ENCODE results near the gene SELP. TPM values are rescaled to one million over a fixed set of nuclear protein-coding genes. Genes with fewer than 3 reads are reported as not detected.

SELP gene
- total and polyA plus RNA-seq, 2 of the 13 experiments (the other 11 are each of a cell fraction or from before 2014, with no cell fraction given), result 0.11 TPM; not detected in 1

- TF ChIP-seq ZNF18 (CRISPR knock-in tag; IDR thresholded peaks at IDR 0.05; ENCODE audit: insufficient replicate concordance), result no peak
- peak; percentile 58; the same call in 1 of the 2 replicates for TF ChIP-seq ZNF264 (CRISPR knock-in tag; IDR thresholded peaks at IDR 0.05)
- TF ChIP-seq HDAC1 (CRISPR knock-in tag; IDR thresholded peaks at IDR 0.05), result 0 out of 2 replicates have a peak, but pooled peaks have one; percentile 10
- TF ChIP-seq CERS6 (CRISPR knock-in tag; IDR thresholded peaks at IDR 0.05), result no peak
- no peak for TF ChIP-seq POLR2A (IDR thresholded peaks at IDR 0.05; ENCODE audit: insufficient read depth in 1 of 2, low read depth in 2 of 2, low read length in 2 of 2)
- TF ChIP-seq KDM5A (IDR thresholded peaks at IDR 0.05; ENCODE audit: borderline replicate concordance, low read length), result no peak
- TF ChIP-seq NCOR1 (IDR thresholded peaks at IDR 0.05; ENCODE audit: borderline replicate concordance, low read length), result peak; percentile 91
- TF ChIP-seq ZNF678 (CRISPR knock-in tag; IDR thresholded peaks at IDR 0.05), result no peak
- no peak for TF ChIP-seq PBX3 (CRISPR knock-in tag; IDR thresholded peaks at IDR 0.05; ENCODE audit: borderline replicate concordance)
- TF ChIP-seq TCF7 (IDR thresholded peaks at IDR 0.05; ENCODE audit: low read depth), result no peak
- TF ChIP-seq ZSCAN9 (CRISPR knock-in tag; IDR thresholded peaks at IDR 0.05; ENCODE audit: borderline replicate concordance), result peak; percentile 52; the same call in 1 of the 2 replicates
- TF ChIP-seq ARID5B (CRISPR knock-in tag; IDR thresholded peaks at IDR 0.05), result peak; percentile 81
- no peak for TF ChIP-seq TAF15 (IDR thresholded peaks at IDR 0.05; ENCODE audit: low read depth, low read length, poor library complexity, severe bottlenecking)
- TF ChIP-seq PAXIP1 (CRISPR knock-in tag; conservative IDR thresholded peaks at IDR 0.05), result peak; percentile 74
- no peak for TF ChIP-seq PLSCR1 (CRISPR knock-in tag; IDR thresholded peaks at IDR 0.05; ENCODE audit: borderline replicate concordance)
Measured at GRCh38 chr1:169565335-169566271, 64.3 kb downstream of the SELP start (continued).

All from HepG2 (cell line).